Gastroesophageal sphincter (tissue), 3 donors: Measurements from ENCODE around the gene RRP9.

Experiments used
- CTCF ChIP-seq, 4 experiments: fragments of 200-600 bp in 2 of 4; fragments of 450-650 bp in 2 of 4; sonication (generic) in 1 of 4; IDR thresholded peaks; one replicate each; pipeline ENCODE4 v1.5.1; 2017 to 2019; ENCODE audit warnings: antibody characterized with exemption in 4 of 4, mild to moderate bottlenecking in 2 of 4, moderate library complexity in 2 of 4
- EP300 ChIP-seq: sonication (generic); formaldehyde crosslinking; IDR thresholded peaks from one replicate; pipeline ENCODE4 v1.6.1; 2017; ENCODE audit warnings: antibody characterized with exemption, mild to moderate bottlenecking
- POLR2AphosphoS5 ChIP-seq: sonication (generic); formaldehyde crosslinking; IDR thresholded peaks from one replicate; pipeline ENCODE4 v1.6.1; 2017; ENCODE audit warnings: antibody characterized with exemption

- TF ChIP-seq EP300 (no peak), CTCF (IDR thresholded peaks at IDR 0.05) (no peak), POLR2AphosphoS5 (no peak)
These were observed 44.9 kb downstream of the RRP9 start for GRCh38 chr3:51896607-51897305.
